Activated CD4-positive, alpha-beta memory T cell treated with anti-CD3 and anti-CD28 coated beads for 36 hours (primary cell): ENCODE results near the gene STRIP1. TPM values are rescaled to one million over a fixed set of nuclear protein-coding genes. Genes with fewer than 3 reads are reported as not detected.

Source experiments
- CTCF ChIA-PET: fragments of 350-600 bp; sonication (Branson Sonifier 250); formaldehyde crosslinking; loops from one replicate; lab custom pipeline; 2021; ENCODE audit warnings: antibody characterized with exemption, inconsistent platforms; lab: Charles Lee
- POLR2A ChIA-PET: fragments of 350-600 bp; sonication (Branson Sonifier 250); formaldehyde crosslinking; loops from one replicate; lab custom pipeline; 2021; ENCODE audit warnings: antibody characterized with exemption; lab: Charles Lee
- DNase-seq: peaks from one replicate; pipeline ENCODE4 v3.0.0-alpha.2; 2020
- H3K27ac Mint-ChIP-seq: one replicate; pipeline ENCODE4 v1.8.0; 2021; ENCODE audit warnings: mixed read lengths
- H3K27me3 Mint-ChIP-seq: one replicate; pipeline ENCODE4 v1.8.0; 2021; ENCODE audit warnings: mixed read lengths
- H3K36me3 Mint-ChIP-seq: one replicate; pipeline ENCODE4 v1.8.0; 2021; ENCODE audit warnings: mixed read lengths
- H3K4me1 Mint-ChIP-seq: one replicate; pipeline ENCODE4 v1.8.0; 2021; ENCODE audit warnings: low read depth, mixed read lengths
- H3K4me3 Mint-ChIP-seq: one replicate; pipeline ENCODE4 v1.8.0; 2021; ENCODE audit warnings: mild to moderate bottlenecking, mixed read lengths
- H3K9me3 Mint-ChIP-seq: one replicate; pipeline ENCODE4 v1.8.0; 2021; ENCODE audit warnings: mixed read lengths
- intact Hi-C: fragments of 100-400 bp; cut with micrococcal nuclease; formaldehyde crosslinking; loops from one replicate; pipeline ENCODE4 v1.15.1; 2023
- total RNA-seq, 2 experiments: library from RNA; stranded (reverse); gene quantifications; one replicate each; pipeline ENCODE4 v1.2.3, GENCODE V29; 2021

The STRIP1 gene
- total RNA-seq, 2 experiments from 2014 or later = 22.7 to 25.7 TPM

GRCh38 chr1:110062612-110063011 lies 28.2 kb downstream of the STRIP1 start:
- peaks cover 14% of the 10 kb centered on the region for H3K36me3 Mint-ChIP-seq
- ChIA-PET CTCF (interaction anchor here (0.8 to 12.7 kb wide), 10 partner anchors 8 to 79 kb away, joined by 3 to 186 read pairs (median 4); partner anchors contain the start of genes AHCYL1 and STRIP1), POLR2A (interaction anchor here (0.5 kb wide), 1 partner anchor 1655 kb away, joined by 3 read pairs; no protein-coding TSS in a partner anchor)
- intact Hi-C loops = no loop called here
- no peak for DNase-seq
- no peaks in the 10 kb centered on the region for H3K4me1 Mint-ChIP-seq
- peaks cover 17% of the 10 kb centered on the region for H3K27me3 Mint-ChIP-seq
- no peak overlapping the region for H3K4me3 Mint-ChIP-seq
- H3K9me3 Mint-ChIP-seq = no peaks in the 10 kb centered on the region
- no peak overlapping the region for H3K27ac Mint-ChIP-seq

GRCh38 chr1:110063781-110064180 lies 29.4 kb downstream of the STRIP1 start:
- DNase-seq = no peak
- Mint-ChIP-seq H3K27me3 (peaks cover 27% of the 10 kb centered on the region), H3K27ac (no peak overlapping the region), H3K9me3 (no peaks in the 10 kb centered on the region), H3K4me1 (peaks cover 9% of the 10 kb centered on the region), H3K4me3 (no peak overlapping the region), H3K36me3 (peaks cover 10% of the 10 kb centered on the region)
- intact Hi-C loops = no loop called here
- CTCF ChIA-PET = no interaction called here
- POLR2A ChIA-PET = no interaction called here

GRCh38 chr1:110064576-110065337 lies 30.3 kb downstream of the STRIP1 start:
- intact Hi-C loops = no loop called here
- Mint-ChIP-seq H3K4me3 (no peak overlapping the region), H3K9me3 (no peaks in the 10 kb centered on the region), H3K27me3 (peaks cover 36% of the 10 kb centered on the region), H3K27ac (no peak overlapping the region), H3K36me3 (peaks cover 8% of the 10 kb centered on the region), H3K4me1 (peaks cover 15% of the 10 kb centered on the region)
- CTCF ChIA-PET = interaction anchor here (0.9 to 2.8 kb wide), 5 partner anchors 10 to 41 kb away, joined by 4 to 14 read pairs (median 4); no protein-coding TSS in a partner anchor
- DNase-seq = no peak
- POLR2A ChIA-PET = no interaction called here

GRCh38 chr1:110065841-110066240 lies 31.4 kb downstream of the STRIP1 start:
- Mint-ChIP-seq H3K9me3 (no peaks in the 10 kb centered on the region), H3K4me3 (no peak overlapping the region), H3K27ac (no peak overlapping the region), H3K27me3 (peaks cover 40% of the 10 kb centered on the region), H3K36me3 (peaks cover 5% of the 10 kb centered on the region), H3K4me1 (peaks cover 18% of the 10 kb centered on the region)
- intact Hi-C loops = no loop called here
- POLR2A ChIA-PET = no interaction called here
- no peak for DNase-seq
- CTCF ChIA-PET = interaction anchor here (0.9 to 2.8 kb wide), 7 partner anchors 11 to 436 kb away, joined by 3 to 14 read pairs (median 4); no protein-coding TSS in a partner anchor

- Mint-ChIP-seq H3K36me3 (no peaks in the 10 kb centered on the region), H3K27me3 (peaks cover 55% of the 10 kb centered on the region), H3K9me3 (no peaks in the 10 kb centered on the region), H3K4me1 (peaks cover 18% of the 10 kb centered on the region), H3K27ac (no peak overlapping the region), H3K4me3 (no peak overlapping the region)
- CTCF ChIA-PET = interaction anchor here (1.8 to 2.8 kb wide), 2 partner anchors 8 to 39 kb away, joined by 6 to 14 read pairs; no protein-coding TSS in a partner anchor
- intact Hi-C loops = no loop called here
- POLR2A ChIA-PET = no interaction called here
- DNase-seq = no peak
Measured at GRCh38 chr1:110067479-110067892, 33.1 kb downstream of the STRIP1 start.

GRCh38 chr1:110067893-110068645 lies 33.6 kb downstream of the STRIP1 start:
- no peak overlapping the region for H3K27ac Mint-ChIP-seq
- no peaks in the 10 kb centered on the region for H3K36me3 Mint-ChIP-seq
- ChIA-PET POLR2A (interaction anchor here (0.5 kb wide), 1 partner anchor 284 kb away, joined by 5 read pairs; no protein-coding TSS in a partner anchor), CTCF (interaction anchor here (1.3 to 1.8 kb wide), 2 partner anchors 8 to 20 kb away, joined by 3 to 6 read pairs; no protein-coding TSS in a partner anchor)
- no peak for DNase-seq
- peaks cover 60% of the 10 kb centered on the region for H3K27me3 Mint-ChIP-seq
- no peaks in the 10 kb centered on the region for H3K9me3 Mint-ChIP-seq
- intact Hi-C loops = loop anchor here (2.0 kb wide), 1 partner anchor 15 kb away; no protein-coding TSS in a partner anchor
- H3K4me3 Mint-ChIP-seq = peak overlapping the region; percentile 13
- peaks cover 18% of the 10 kb centered on the region for H3K4me1 Mint-ChIP-seq

GRCh38 chr1:110068646-110069403 lies 34.4 kb downstream of the STRIP1 start:
- Mint-ChIP-seq H3K9me3 (no peaks in the 10 kb centered on the region), H3K4me1 (peaks cover 18% of the 10 kb centered on the region), H3K36me3 (no peaks in the 10 kb centered on the region), H3K27ac (no peak overlapping the region), H3K4me3 (peak overlapping the region; percentile 13), H3K27me3 (peaks cover 62% of the 10 kb centered on the region)
- ChIA-PET POLR2A (interaction anchor here (0.5 kb wide), 1 partner anchor 283 kb away, joined by 5 read pairs; no protein-coding TSS in a partner anchor), CTCF (interaction anchor here (1.1 to 1.8 kb wide), 3 partner anchors 9 to 37 kb away, joined by 3 to 6 read pairs (median 5); no protein-coding TSS in a partner anchor)
- DNase-seq = peak; percentile 32
- intact Hi-C loops = loop anchor here (2.0 kb wide), 1 partner anchor 14 kb away; no protein-coding TSS in a partner anchor

- Mint-ChIP-seq H3K4me1 (peaks cover 18% of the 10 kb centered on the region), H3K27ac (no peak overlapping the region), H3K9me3 (no peaks in the 10 kb centered on the region), H3K36me3 (no peaks in the 10 kb centered on the region), H3K27me3 (peaks cover 67% of the 10 kb centered on the region), H3K4me3 (no peak overlapping the region)
- intact Hi-C loops = loop anchor here (2.0 kb wide), 1 partner anchor 13 kb away; no protein-coding TSS in a partner anchor
- no peak for DNase-seq
- CTCF ChIA-PET = interaction anchor here (1.1 to 1.8 kb wide), 3 partner anchors 10 to 36 kb away, joined by 3 to 6 read pairs (median 5); no protein-coding TSS in a partner anchor
- POLR2A ChIA-PET = no interaction called here
Measured at GRCh38 chr1:110069404-110070281, 35.2 kb downstream of the STRIP1 start.

GRCh38 chr1:110070282-110070669 lies 35.9 kb downstream of the STRIP1 start:
- H3K9me3 Mint-ChIP-seq = no peaks in the 10 kb centered on the region
- H3K36me3 Mint-ChIP-seq = no peaks in the 10 kb centered on the region
- POLR2A ChIA-PET = no interaction called here
- no peak overlapping the region for H3K27ac Mint-ChIP-seq
- intact Hi-C loops = no loop called here
- peaks cover 18% of the 10 kb centered on the region for H3K4me1 Mint-ChIP-seq
- no peak overlapping the region for H3K4me3 Mint-ChIP-seq
- CTCF ChIA-PET = interaction anchor here (4.1 kb wide), 1 partner anchor 10 kb away, joined by 24 read pairs; no protein-coding TSS in a partner anchor
- no peak for DNase-seq
- H3K27me3 Mint-ChIP-seq = peaks cover 70% of the 10 kb centered on the region

- intact Hi-C loops = no loop called here
- H3K4me3 Mint-ChIP-seq = no peak within 1 kb of the TSS
- H3K9me3 Mint-ChIP-seq = no peaks in the 10 kb centered on the region
- peaks cover 18% of the 10 kb centered on the region for H3K4me1 Mint-ChIP-seq
- no peak within 1 kb of the TSS for H3K27ac Mint-ChIP-seq
- ChIA-PET POLR2A (no interaction called here), CTCF (interaction anchor here (0.9 to 4.1 kb wide), 5 partner anchors 11 to 431 kb away, joined by 3 to 24 read pairs (median 4); no protein-coding TSS in a partner anchor)
- H3K36me3 Mint-ChIP-seq = no peaks in the 10 kb centered on the region
- H3K27me3 Mint-ChIP-seq = peaks cover 70% of the 10 kb centered on the region
- no peak for DNase-seq
Measured at GRCh38 chr1:110070671-110071242, 36.3 kb downstream of the STRIP1 start, which contains the start of gene ALX3. Gene ALX3, minus strand, starts transcription at chr1:110070672. Its CDS starts 60 bp downstream, at chr1:110070612.
